ENCODE measurements around the gene INMT. TPM values are rescaled to one million over a fixed set of nuclear protein-coding genes. Genes with fewer than 3 reads are reported as not detected.
A peak's percentile ranks its signal among the peaks of the same experiment; 100 is the strongest.

The INMT gene
- total and polyA plus RNA-seq, 7 donors: 2.3 to 32.0 (median 4.6) TPM

GRCh38 chr7:30785786-30786185 is 33.9 kb downstream of the INMT start:
- TF ChIP-seq CTCF (IDR thresholded peaks at IDR 0.05): no peak
- H3K27ac ChIP-seq: no peak overlapping the region
- H3K4me1 ChIP-seq: peaks cover 6% of the 10 kb centered on the region
- DNase-seq: no peak
- 86 to 94% (median 91%) methylated on average over 9 of the region's 9 CpGs for WGBS, 3 donors
- intact Hi-C loops (cut with DNase I): no loop called here
- no peak overlapping the region for H3K4me3 ChIP-seq
- ATAC-seq: no peak
- H3K27me3 ChIP-seq (ENCODE audit: insufficient read depth in 3 of 3, low read length in 2 of 3): no peaks in the 10 kb centered on the region
- H3K9me3 ChIP-seq: no peaks in the 10 kb centered on the region
- peaks cover 0 to 30% of the 10 kb centered on the region in 2 donors for H3K36me3 ChIP-seq (ENCODE audit: insufficient read depth in 1 of 2, low read depth in 1 of 2)

- no peak for TF ChIP-seq CTCF (IDR thresholded peaks at IDR 0.05)
- no peaks in the 10 kb centered on the region for H3K27me3 ChIP-seq (ENCODE audit: insufficient read depth in 3 of 3, low read length in 2 of 3)
- 73 to 86% (median 84%) methylated on average over 1 of the region's 1 CpG for WGBS, 3 donors
- H3K9me3 ChIP-seq: no peaks in the 10 kb centered on the region
- DNase-seq (no peak), ATAC-seq (peak in 2 of 4 donors; percentile 23 to 26)
- H3K36me3 ChIP-seq (ENCODE audit: insufficient read depth in 1 of 2, low read depth in 1 of 2): peaks cover 0 to 36% of the 10 kb centered on the region in 2 donors
- intact Hi-C loops (cut with DNase I): no loop called here
- no peak overlapping the region for H3K27ac ChIP-seq
- H3K4me3 ChIP-seq: no peak overlapping the region
- no peaks in the 10 kb centered on the region for H3K4me1 ChIP-seq
Observed at GRCh38 chr7:30787486-30787885, 35.6 kb downstream of the INMT start.

- DNase-seq (no peak), ATAC-seq (peak in 1 of 4 donors; percentile 15)
- Histone ChIP-seq H3K9me3 (no peaks in the 10 kb centered on the region), H3K4me3 (no peak overlapping the region), H3K27ac (no peak overlapping the region), H3K36me3 (ENCODE audit: insufficient read depth in 1 of 2, low read depth in 1 of 2) (peaks cover 0 to 28% of the 10 kb centered on the region in 2 donors), H3K27me3 (ENCODE audit: insufficient read depth in 3 of 3, low read length in 2 of 3) (no peaks in the 10 kb centered on the region), H3K4me1 (no peaks in the 10 kb centered on the region)
- intact Hi-C loops (cut with DNase I): no loop called here
- WGBS, 3 donors: 58 to 75% (median 66%) methylated on average over 11 of the region's 11 CpGs
- no peak for TF ChIP-seq CTCF (IDR thresholded peaks at IDR 0.05)
Observed at GRCh38 chr7:30788640-30789333, 36.9 kb downstream of the INMT start.

GRCh38 chr7:30789334-30789711 is 37.4 kb downstream of the INMT start:
- intact Hi-C loops (cut with DNase I): no loop called here
- peak; percentile 65 to 84 (median 76) for ATAC-seq
- peak in 1 of 2 donors; percentile 30 for DNase-seq
- H3K27ac ChIP-seq: no peak overlapping the region
- H3K9me3 ChIP-seq: no peaks in the 10 kb centered on the region
- peaks cover 0 to 23% of the 10 kb centered on the region in 2 donors for H3K36me3 ChIP-seq (ENCODE audit: insufficient read depth in 1 of 2, low read depth in 1 of 2)
- no peak for TF ChIP-seq CTCF (IDR thresholded peaks at IDR 0.05)
- no peaks in the 10 kb centered on the region for H3K4me1 ChIP-seq
- H3K27me3 ChIP-seq (ENCODE audit: insufficient read depth in 3 of 3, low read length in 2 of 3): no peaks in the 10 kb centered on the region
- 66 to 75% (median 72%) methylated on average over 3 of the region's 3 CpGs for WGBS, 3 donors
- no peak overlapping the region for H3K4me3 ChIP-seq

GRCh38 chr7:30790356-30790755 is 38.4 kb downstream of the INMT start:
- 79 to 91% (median 87%) methylated on average over 4 of the region's 4 CpGs for WGBS, 3 donors
- Histone ChIP-seq H3K4me1 (no peaks in the 10 kb centered on the region), H3K4me3 (no peak overlapping the region), H3K9me3 (no peaks in the 10 kb centered on the region), H3K27me3 (ENCODE audit: insufficient read depth in 3 of 3, low read length in 2 of 3) (no peaks in the 10 kb centered on the region), H3K27ac (no peak overlapping the region), H3K36me3 (ENCODE audit: insufficient read depth in 1 of 2, low read depth in 1 of 2) (peaks cover 0 to 21% of the 10 kb centered on the region in 2 donors)
- ATAC-seq: no peak
- intact Hi-C loops (cut with DNase I): no loop called here
- no peak for TF ChIP-seq CTCF (IDR thresholded peaks at IDR 0.05)
- DNase-seq: no peak
